Measurements from ENCODE around the gene ROR2. TPM values are rescaled to one million over a fixed set of nuclear protein-coding genes. Genes with fewer than 3 reads are reported as not detected.

Gene ROR2
- total RNA-seq, 6 experiments from 2014 or later: 0.09 TPM; not detected in 5

DNA sequence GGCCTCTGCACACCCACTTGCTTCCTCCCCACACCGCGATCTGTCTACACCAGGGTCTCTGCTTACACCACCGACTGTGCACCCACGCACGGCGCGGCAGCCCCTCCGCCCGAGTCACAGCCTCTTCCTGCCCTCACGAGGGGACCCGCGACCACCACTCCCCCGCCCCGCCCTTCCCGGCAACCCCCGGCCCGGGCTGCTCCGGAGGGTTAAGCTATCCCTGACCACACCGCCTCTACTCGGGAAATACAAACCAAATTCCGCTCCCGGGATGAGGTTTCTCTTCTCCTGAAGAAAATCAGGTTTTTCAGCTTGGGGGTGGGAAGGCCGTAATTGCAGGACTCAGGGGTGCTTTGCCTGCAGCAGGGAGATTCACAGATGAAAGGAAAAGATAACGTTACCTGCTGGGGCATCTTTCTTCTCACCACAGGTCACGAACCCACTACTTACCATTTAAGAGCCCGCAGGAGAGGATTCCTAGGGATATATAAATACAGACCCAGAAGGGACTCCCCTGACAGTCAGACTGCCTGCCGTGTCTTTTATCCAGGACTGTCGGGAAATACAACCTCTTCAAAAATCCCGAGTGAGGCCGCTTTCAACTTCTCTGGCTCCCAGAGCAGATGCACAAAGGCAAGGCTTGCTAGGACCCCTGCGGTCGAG, 63.5 kb downstream of the ROR2 start:
- Mint-ChIP-seq H3K9me3 (no peaks in the 10 kb centered on the region), H3K4me3 (no peak overlapping the region), H3K27me3 (ENCODE audit: insufficient read depth) (peaks cover 5% of the 10 kb centered on the region), H3K4me1 (ENCODE audit: low read depth) (peaks cover 18% of the 10 kb centered on the region), H3K27ac (peak overlapping the region; percentile 27; the same call in 1 of the 2 replicates), H3K36me3 (ENCODE audit: low read depth) (no peaks in the 10 kb centered on the region)
- TF ChIP-seq, protein P1, sequence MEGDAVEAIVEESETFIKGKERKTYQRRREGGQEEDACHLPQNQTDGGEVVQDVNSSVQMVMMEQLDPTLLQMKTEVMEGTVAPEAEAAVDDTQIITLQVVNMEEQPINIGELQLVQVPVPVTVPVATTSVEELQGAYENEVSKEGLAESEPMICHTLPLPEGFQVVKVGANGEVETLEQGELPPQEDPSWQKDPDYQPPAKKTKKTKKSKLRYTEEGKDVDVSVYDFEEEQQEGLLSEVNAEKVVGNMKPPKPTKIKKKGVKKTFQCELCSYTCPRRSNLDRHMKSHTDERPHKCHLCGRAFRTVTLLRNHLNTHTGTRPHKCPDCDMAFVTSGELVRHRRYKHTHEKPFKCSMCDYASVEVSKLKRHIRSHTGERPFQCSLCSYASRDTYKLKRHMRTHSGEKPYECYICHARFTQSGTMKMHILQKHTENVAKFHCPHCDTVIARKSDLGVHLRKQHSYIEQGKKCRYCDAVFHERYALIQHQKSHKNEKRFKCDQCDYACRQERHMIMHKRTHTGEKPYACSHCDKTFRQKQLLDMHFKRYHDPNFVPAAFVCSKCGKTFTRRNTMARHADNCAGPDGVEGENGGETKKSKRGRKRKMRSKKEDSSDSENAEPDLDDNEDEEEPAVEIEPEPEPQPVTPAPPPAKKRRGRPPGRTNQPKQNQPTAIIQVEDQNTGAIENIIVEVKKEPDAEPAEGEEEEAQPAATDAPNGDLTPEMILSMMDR (IDR thresholded peaks at IDR 0.05): no peak
- DNase-seq: no peak

DNA sequence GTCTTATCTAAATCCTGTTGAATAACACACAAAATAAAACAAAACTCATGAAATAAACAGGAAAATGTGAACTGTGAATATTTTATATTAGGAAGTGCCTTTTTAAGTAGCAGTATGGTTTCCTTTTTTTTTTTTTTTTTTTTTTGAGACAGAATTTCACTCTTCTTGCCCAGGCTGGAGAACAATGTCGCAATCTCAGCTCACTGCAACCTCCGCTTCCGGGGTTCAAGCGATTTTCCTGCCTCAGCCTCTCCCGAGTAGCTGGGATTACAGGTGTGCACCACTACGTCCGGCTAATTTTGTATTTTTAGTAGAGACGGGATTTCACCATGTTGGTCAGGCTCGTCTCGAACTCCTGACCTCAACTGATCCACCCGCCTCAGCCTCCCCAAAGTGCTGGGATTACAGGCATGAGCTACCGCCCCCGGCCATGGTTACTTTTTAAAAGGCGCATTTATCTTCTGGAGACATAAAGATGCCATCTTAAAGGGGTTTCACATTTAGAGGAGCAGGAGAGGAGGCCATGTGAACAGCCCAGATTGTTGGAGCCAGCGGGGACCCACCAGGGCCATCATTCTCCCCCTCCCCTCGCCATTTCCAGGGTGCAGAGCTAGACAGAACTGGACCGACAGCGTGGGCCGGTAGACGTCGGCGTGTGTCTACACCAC, 64.1 kb downstream of the ROR2 start:
- peaks cover 18% of the 10 kb centered on the region for H3K4me1 Mint-ChIP-seq (ENCODE audit: low read depth)
- DNase-seq: no peak
- H3K9me3 Mint-ChIP-seq: no peaks in the 10 kb centered on the region
- H3K27ac Mint-ChIP-seq: no peak overlapping the region
- no peak overlapping the region for H3K4me3 Mint-ChIP-seq
- TF ChIP-seq, protein P1 (IDR thresholded peaks at IDR 0.05): no peak
- peaks cover 5% of the 10 kb centered on the region for H3K27me3 Mint-ChIP-seq (ENCODE audit: insufficient read depth)
- no peaks in the 10 kb centered on the region for H3K36me3 Mint-ChIP-seq (ENCODE audit: low read depth)

DNA sequence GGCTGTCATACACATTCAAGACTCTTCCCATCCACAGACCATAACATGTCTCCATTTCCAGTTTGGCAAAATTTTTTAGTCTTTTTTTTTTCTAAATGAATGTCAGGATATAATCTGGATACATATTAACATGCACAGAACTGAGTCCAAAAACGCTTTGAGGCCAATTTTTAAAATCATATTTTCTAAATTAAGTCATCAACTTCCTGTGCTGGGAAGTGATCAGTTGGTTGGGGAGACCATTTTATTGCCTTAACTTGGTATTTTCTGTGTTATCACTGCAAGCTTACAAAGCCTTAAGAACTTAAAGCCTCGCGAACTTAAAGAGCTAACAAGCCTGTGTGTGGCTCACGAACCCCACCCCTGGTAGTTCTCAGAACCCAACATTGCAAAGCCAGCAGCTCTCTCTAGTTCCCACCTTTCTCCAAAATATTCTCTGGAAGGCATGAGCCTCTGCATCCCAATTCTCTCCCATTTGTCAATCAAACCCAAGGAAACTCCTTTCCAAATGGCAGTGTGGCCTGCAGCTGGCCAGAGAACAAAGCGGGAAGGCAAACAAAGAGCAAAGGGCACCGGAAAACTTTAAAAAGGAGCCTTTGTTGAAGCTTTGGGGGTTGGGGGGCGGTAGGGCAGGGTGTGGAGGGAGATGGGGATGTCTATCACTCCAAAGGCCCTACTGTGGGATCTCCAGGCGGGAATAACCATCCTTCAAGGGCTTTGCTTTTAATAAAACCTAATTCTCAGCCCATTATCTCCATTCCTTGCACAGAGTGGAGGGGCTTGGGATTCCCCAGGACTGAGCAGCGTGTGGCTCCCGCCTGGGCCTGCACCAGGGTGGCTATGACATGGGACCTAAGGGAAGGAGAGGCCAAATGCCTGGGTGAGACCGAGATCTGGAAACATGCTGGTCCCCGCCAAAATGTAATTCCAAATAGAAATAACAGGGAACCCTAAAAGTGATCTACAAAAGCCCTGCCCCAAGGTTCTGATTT, 65.0 kb downstream of the ROR2 start:
- peaks cover 18% of the 10 kb centered on the region for H3K4me1 Mint-ChIP-seq (ENCODE audit: low read depth)
- TF ChIP-seq, protein P1 (IDR thresholded peaks at IDR 0.05): no peak
- no peaks in the 10 kb centered on the region for H3K36me3 Mint-ChIP-seq (ENCODE audit: low read depth)
- H3K27ac Mint-ChIP-seq: no peak overlapping the region; the same call in 1 of the 2 replicates
- H3K27me3 Mint-ChIP-seq (ENCODE audit: insufficient read depth): peaks cover 5% of the 10 kb centered on the region
- peak; percentile 4 for DNase-seq
- H3K4me3 Mint-ChIP-seq: no peak overlapping the region
- H3K9me3 Mint-ChIP-seq: no peaks in the 10 kb centered on the region

DNA sequence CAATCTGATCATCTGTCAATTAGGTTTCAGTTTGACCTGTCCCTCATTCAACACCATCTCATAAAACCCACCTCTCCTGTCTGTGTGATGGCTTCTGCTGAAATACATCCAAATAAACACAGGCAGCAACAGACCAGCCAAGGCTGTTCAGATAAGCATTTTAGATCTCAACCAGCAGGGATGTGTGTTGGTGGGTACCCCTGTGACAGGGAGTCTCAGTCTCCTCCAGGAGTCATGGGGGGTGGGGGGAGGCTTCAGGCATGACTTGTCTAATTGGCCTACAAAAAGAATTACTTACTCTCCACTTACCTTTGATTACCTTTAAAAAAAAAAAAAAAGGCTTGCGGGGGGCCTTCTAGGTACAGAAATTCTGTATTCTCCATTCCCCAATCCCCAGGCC, 65.9 kb downstream of the ROR2 start:
- H3K4me1 Mint-ChIP-seq (ENCODE audit: low read depth): peaks cover 18% of the 10 kb centered on the region
- no peak overlapping the region for H3K4me3 Mint-ChIP-seq

DNA sequence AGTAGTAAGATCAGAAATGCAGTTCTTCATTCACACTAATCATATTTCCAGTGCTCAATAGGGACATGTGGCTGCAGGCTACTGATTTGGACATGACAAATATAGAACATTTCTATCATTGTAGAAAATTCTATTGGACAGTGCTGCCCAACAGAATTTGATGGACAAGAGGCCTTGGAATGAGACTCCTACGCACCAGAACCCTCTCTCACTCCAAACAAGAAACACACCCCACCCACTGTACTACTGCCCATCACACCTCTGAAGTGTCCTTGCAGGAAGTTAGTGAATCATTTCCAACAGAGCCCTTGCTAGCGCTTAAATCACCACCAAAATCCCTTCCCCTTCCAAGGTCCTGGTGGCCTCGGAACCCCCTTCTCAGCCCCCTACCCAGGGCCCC, 66.5 kb downstream of the ROR2 start:
- H3K9me3 Mint-ChIP-seq: no peaks in the 10 kb centered on the region
- no peaks in the 10 kb centered on the region for H3K36me3 Mint-ChIP-seq (ENCODE audit: low read depth)
- no peak overlapping the region for H3K27ac Mint-ChIP-seq
- no peak overlapping the region for H3K4me3 Mint-ChIP-seq
- TF ChIP-seq, protein P1 (IDR thresholded peaks at IDR 0.05): no peak
- peaks cover 18% of the 10 kb centered on the region for H3K4me1 Mint-ChIP-seq (ENCODE audit: low read depth)
- H3K27me3 Mint-ChIP-seq (ENCODE audit: insufficient read depth): peaks cover 5% of the 10 kb centered on the region
- no peak for DNase-seq

More for the DNA sequence above, 65.9 kb downstream of the ROR2 start:
- Mint-ChIP-seq H3K36me3 (ENCODE audit: low read depth) (no peaks in the 10 kb centered on the region), H3K9me3 (no peaks in the 10 kb centered on the region), H3K27me3 (ENCODE audit: insufficient read depth) (peaks cover 5% of the 10 kb centered on the region), H3K27ac (no peak overlapping the region)
- TF ChIP-seq, protein P1 (IDR thresholded peaks at IDR 0.05): no peak
- no peak for DNase-seq

All from HFFc6 (cell line).